CD14-positive monocyte (primary cell): ENCODE data around the gene GNGT1. TPM values are rescaled to one million over a fixed set of nuclear protein-coding genes. Genes with fewer than 3 reads are reported as not detected.

Experiments
- DNase-seq, 3 donors: peaks; one replicate each; pipeline ENCODE4 v3.0.0-alpha.2; 2011 to 2022
- H2AFZ ChIP-seq: 2 replicates; pipeline ENCODE4 v1.6.0; 2012; ENCODE audit warnings: mild to moderate bottlenecking, low read depth, low read length, inconsistent platforms; ENCODE audit not compliant: insufficient read depth, poor library complexity, severe bottlenecking
- H3K27ac ChIP-seq, 2 donors: 1 replicate in 1 of 2; 2 replicates in 1 of 2; pipeline ENCODE4 v1.5.1; 2012 to 2013; ENCODE audit warnings: low read length in 2 of 2, control low read depth in 1 of 2, inconsistent platforms in 1 of 2, low read depth in 1 of 2, mild to moderate bottlenecking in 1 of 2
- H3K27me3 ChIP-seq, 2 donors: one replicate each; pipeline versions ENCODE4 v1.6.0 to v1.6.1; 2011 to 2013; ENCODE audit warnings: low read length in 2 of 2; ENCODE audit not compliant: control insufficient read depth in 2 of 2, insufficient read depth in 2 of 2
- H3K36me3 ChIP-seq, 2 donors: replicated peaks in 1 of 2; 1 replicate in 1 of 2; 2 replicates in 1 of 2; pipeline versions ENCODE4 v1.5.1 to v1.6.1; 2012 to 2013; ENCODE audit warnings: low read length in 2 of 2, control low read depth in 1 of 2, inconsistent platforms in 1 of 2, mild to moderate bottlenecking in 1 of 2; ENCODE audit not compliant: insufficient read depth in 2 of 2, control insufficient read depth in 1 of 2
- H3K4me1 ChIP-seq, 2 donors: 1 replicate in 1 of 2; 2 replicates in 1 of 2; pipeline versions ENCODE4 v1.5.1 to v1.6.1; 2012 to 2013; ENCODE audit warnings: low read length in 2 of 2, control low read depth in 1 of 2, inconsistent platforms in 1 of 2, mild to moderate bottlenecking in 1 of 2, moderate library complexity in 1 of 2; ENCODE audit not compliant: insufficient read depth in 2 of 2, control insufficient read depth in 1 of 2
- H3K4me2 ChIP-seq: replicated peaks from 2 replicates; pipeline ENCODE3; 2012; ENCODE audit warnings: low read length, moderate library complexity, mild to moderate bottlenecking; ENCODE audit not compliant: poor library complexity, severe bottlenecking; ENCODE audit errors: extremely low read depth
- H3K4me3 ChIP-seq, 3 experiments: fragments of 200-600 bp in 1 of 3; sonication (generic) in 1 of 3; replicated peaks in 1 of 3; 1 replicate in 2 of 3; 2 replicates in 1 of 3; pipeline ENCODE4 v1.5.1; 2011 to 2013; ENCODE audit warnings: low read length in 3 of 3, mild to moderate bottlenecking in 3 of 3, control low read depth in 2 of 3, low read depth in 2 of 3, inconsistent platforms in 1 of 3, moderate library complexity in 1 of 3
- H3K79me2 ChIP-seq: 2 replicates; pipeline ENCODE4 v1.6.0; 2012; ENCODE audit warnings: mild to moderate bottlenecking, control low read depth, inconsistent platforms, low read length, moderate library complexity; ENCODE audit not compliant: insufficient read depth
- H3K9ac ChIP-seq: 2 replicates; pipeline ENCODE4 v1.6.0; 2017; ENCODE audit warnings: low read length, mild to moderate bottlenecking; ENCODE audit not compliant: insufficient read depth, poor library complexity, severe bottlenecking
- H3K9me3 ChIP-seq, 2 donors: replicated peaks in 1 of 2; 1 replicate in 1 of 2; 2 replicates in 1 of 2; pipeline versions ENCODE4 v1.5.1 to v1.6.1; 2012 to 2013; ENCODE audit warnings: low read length in 2 of 2, control low read depth in 1 of 2; ENCODE audit not compliant: control insufficient read depth in 1 of 2, insufficient read depth in 1 of 2
- H4K20me1 ChIP-seq: 2 replicates; pipeline ENCODE4 v1.6.0; 2012; ENCODE audit warnings: mild to moderate bottlenecking, low read length, control low read depth, moderate library complexity; ENCODE audit not compliant: insufficient read depth
- H3K27ac Mint-ChIP-seq, 7 donors: one replicate each; pipeline ENCODE4 v1.8.0; 2020; ENCODE audit warnings: mild to moderate bottlenecking in 7 of 7, mixed read lengths in 7 of 7, moderate library complexity in 6 of 7, inconsistent platforms in 2 of 7
- H3K27me3 Mint-ChIP-seq, 3 donors: one replicate each; pipeline ENCODE4 v1.8.0; 2021 to 2022; ENCODE audit warnings: low read depth in 3 of 3, mild to moderate bottlenecking in 3 of 3, mixed read lengths in 3 of 3, moderate library complexity in 3 of 3, inconsistent platforms in 1 of 3
- H3K36me3 Mint-ChIP-seq, 2 donors: one replicate each; pipeline ENCODE4 v1.8.0; 2020; ENCODE audit warnings: mixed read lengths in 2 of 2, inconsistent platforms in 1 of 2, mild to moderate bottlenecking in 1 of 2
- H3K4me1 Mint-ChIP-seq: one replicate; pipeline ENCODE4 v1.8.0; 2020; ENCODE audit warnings: mild to moderate bottlenecking, mixed read lengths
- H3K4me3 Mint-ChIP-seq, 2 donors: one replicate each; pipeline ENCODE4 v1.8.0; 2020; ENCODE audit warnings: mild to moderate bottlenecking in 2 of 2, mixed read lengths in 2 of 2, moderate library complexity in 1 of 2
- H3K9me3 Mint-ChIP-seq, 7 donors: one replicate each; pipeline ENCODE4 v1.8.0; 2020 to 2022; ENCODE audit warnings: mixed read lengths in 7 of 7, mild to moderate bottlenecking in 6 of 7, moderate library complexity in 6 of 7, inconsistent platforms in 2 of 7
- CTCF ChIP-seq: fragments of 200-600 bp; IDR thresholded peaks from one replicate; pipeline ENCODE4 v1.8.0; 2022; ENCODE audit warnings: antibody characterized with exemption, mild to moderate bottlenecking
- intact Hi-C, 2 donors: fragments of 100-400 bp; cut with micrococcal nuclease; formaldehyde crosslinking; loops; one replicate each; pipeline versions ENCODE4 v1.15.0 to v1.15.1; 2023
- polyA plus RNA-seq, 3 donors: library from polyadenylated mRNA; depleted of rRNA in 1 of 3; unstranded in 2 of 3; stranded (reverse) in 1 of 3; fragments of 300-500 nt in 2 of 3; fragments of >200 nt in 1 of 3; fragmentation: Illumina TruSeq in 2 of 3; gene quantifications; 1 replicate in 2 of 3; 2 replicates in 1 of 3; pipeline ENCODE4 v1.2.3, GENCODE V29; 2012 to 2021

Gene GNGT1
- polyA plus RNA-seq, 3 donors: not detected

DNA sequence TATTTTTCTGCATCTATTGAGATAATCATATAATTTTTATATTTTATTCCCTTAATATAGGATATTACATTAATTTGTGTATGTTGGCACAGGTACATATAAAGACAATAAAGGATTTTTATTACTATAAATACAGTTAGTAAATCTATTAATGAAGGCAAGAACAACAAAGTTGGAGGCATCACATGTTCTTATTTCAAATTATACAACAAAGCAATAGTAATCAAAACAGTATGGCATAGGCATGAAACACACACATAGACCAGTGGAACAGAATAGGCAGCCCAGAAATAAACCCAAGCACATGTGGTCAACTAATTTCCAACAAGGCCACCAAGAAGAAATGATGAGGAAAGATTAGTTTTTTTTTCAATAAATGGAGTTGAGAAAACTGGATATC, 27.0 kb upstream of the GNGT1 start:
- H3K36me3 Mint-ChIP-seq: no peaks in the 10 kb centered on the region
- Histone ChIP-seq H3K79me2 (no peaks in the 10 kb centered on the region), H3K9ac (no peak overlapping the region), H3K36me3 (no peaks in the 10 kb centered on the region), H3K4me3 (no peak overlapping the region), H2AFZ (no peak overlapping the region), H3K4me2 (no peak overlapping the region), H3K27me3 (no peaks in the 10 kb centered on the region), H3K27ac (no peak overlapping the region), H3K4me1 (no peaks in the 10 kb centered on the region), H4K20me1 (no peaks in the 10 kb centered on the region), H3K9me3 (peaks cover 0 to 2% of the 10 kb centered on the region in 2 donors)
- intact Hi-C loops: no loop called here
- H3K9me3 Mint-ChIP-seq: peaks cover 0 to 7% (median 3%) of the 10 kb centered on the region in 7 donors
- H3K4me3 Mint-ChIP-seq: no peak overlapping the region
- peaks cover 0 to 6% (median 2%) of the 10 kb centered on the region in 3 donors for H3K27me3 Mint-ChIP-seq
- DNase-seq: no peak
- H3K27ac Mint-ChIP-seq: no peak overlapping the region
- no peak for TF ChIP-seq CTCF
- no peaks in the 10 kb centered on the region for H3K4me1 Mint-ChIP-seq

GRCh38 chr7:93882468-93882867, 23.9 kb upstream of the GNGT1 start:
- H3K79me2 ChIP-seq: no peaks in the 10 kb centered on the region
- peaks cover 4% of the 10 kb centered on the region in 2 donors for H3K27me3 ChIP-seq
- intact Hi-C loops: no loop called here
- no peaks in the 10 kb centered on the region for H3K4me1 ChIP-seq
- no peak overlapping the region for H3K27ac ChIP-seq
- Mint-ChIP-seq H3K36me3 (no peaks in the 10 kb centered on the region), H3K27me3 (peaks cover 0 to 5% (median 2%) of the 10 kb centered on the region in 3 donors), H3K4me1 (no peaks in the 10 kb centered on the region), H3K4me3 (no peak overlapping the region), H3K9me3 (peaks cover 0 to 7% (median under 1%) of the 10 kb centered on the region in 7 donors), H3K27ac (no peak overlapping the region)
- DNase-seq: no peak
- H3K9ac ChIP-seq: no peak overlapping the region
- H3K4me3 ChIP-seq: no peak overlapping the region
- H2AFZ ChIP-seq: no peak overlapping the region
- no peak overlapping the region for H3K4me2 ChIP-seq
- H3K9me3 ChIP-seq: no peaks in the 10 kb centered on the region
- H4K20me1 ChIP-seq: no peaks in the 10 kb centered on the region
- H3K36me3 ChIP-seq: no peaks in the 10 kb centered on the region
- no peak for TF ChIP-seq CTCF
